Upper lobe of left lung (tissue), 4 donors: Measurements from ENCODE around the gene BEND6.

ENCODE experiments used
- EP300 ChIP-seq, 4 donors: sonication (generic); formaldehyde crosslinking; IDR thresholded peaks; one replicate each; pipeline ENCODE4 v1.5.1; 2017; ENCODE audit warnings: antibody characterized with exemption in 4 of 4, control low read depth in 2 of 4
- POLR2A ChIP-seq, 4 donors: fragments of 450-650 bp; IDR thresholded peaks; one replicate each; pipeline ENCODE4 v1.5.1; 2016 to 2017; ENCODE audit warnings: antibody characterized with exemption in 4 of 4, mild to moderate bottlenecking in 2 of 4

GRCh38 chr6:57064809-57065208 is 109.9 kb downstream of the BEND6 start:
- TF ChIP-seq POLR2A (IDR thresholded peaks at IDR 0.05) = no peak
- TF ChIP-seq EP300 (IDR thresholded peaks at IDR 0.05) = no peak
